ENCODE data around the gene BMP7. TPM values are rescaled to one million over a fixed set of nuclear protein-coding genes. Genes with fewer than 3 reads are reported as not detected.
A peak's percentile ranks its signal among the peaks of the same experiment; 100 is the strongest.

BMP7 gene
- total RNA-seq, 4 donors from 2014 or later: 34.0 to 113 (median 80.2) TPM

GRCh38 chr20:57238089-57238488 is 28.4 kb downstream of the BMP7 start:
- no peaks in the 10 kb centered on the region for H3K27me3 ChIP-seq
- H3K4me1 ChIP-seq: peaks cover 66 to 68% of the 10 kb centered on the region in 2 donors
- no peak for DNase-seq
- no peak overlapping the region for H3K27ac ChIP-seq
- WGBS, 2 donors: 95 to 96% methylated on average over 4 of the region's 4 CpGs
- no peak overlapping the region for H3K4me3 ChIP-seq (replicated peaks in 1 of 3)
- no peaks in the 10 kb centered on the region for H3K36me3 ChIP-seq
- no peaks in the 10 kb centered on the region for H3K9me3 ChIP-seq
- intact Hi-C loops (cut with DNase I): no loop called here
- no peak for TF ChIP-seq CTCF (IDR thresholded peaks at IDR 0.05)
- TF ChIP-seq POLR2A (IDR thresholded peaks at IDR 0.05): no peak

GRCh38 chr20:57237585-57237953 is 28.9 kb downstream of the BMP7 start:
- intact Hi-C loops (cut with DNase I): no loop called here
- no peak overlapping the region for H3K4me3 ChIP-seq (replicated peaks in 1 of 3)
- peaks cover 61 to 63% of the 10 kb centered on the region in 2 donors for H3K4me1 ChIP-seq
- WGBS, 2 donors: 68 to 81% methylated on average over 3 of the region's 3 CpGs
- DNase-seq: no peak
- no peaks in the 10 kb centered on the region for H3K36me3 ChIP-seq
- no peaks in the 10 kb centered on the region for H3K9me3 ChIP-seq
- H3K27me3 ChIP-seq: no peaks in the 10 kb centered on the region
- peak overlapping the region in 1 of 3 donors; percentile 55 for H3K27ac ChIP-seq
- TF ChIP-seq CTCF (IDR thresholded peaks at IDR 0.05) (no peak), POLR2A (IDR thresholded peaks at IDR 0.05) (no peak)

GRCh38 chr20:57236813-57237584 is 29.4 kb downstream of the BMP7 start:
- no peak for DNase-seq
- no peak for TF ChIP-seq CTCF (IDR thresholded peaks at IDR 0.05)
- no peak for TF ChIP-seq POLR2A (IDR thresholded peaks at IDR 0.05)
- Histone ChIP-seq H3K36me3 (no peaks in the 10 kb centered on the region), H3K27ac (peak overlapping the region in 2 of 3 donors; percentile 5 to 55), H3K27me3 (no peaks in the 10 kb centered on the region), H3K4me3 (replicated peaks in 1 of 3) (no peak overlapping the region), H3K4me1 (peaks cover 55 to 61% of the 10 kb centered on the region in 2 donors), H3K9me3 (no peaks in the 10 kb centered on the region)
- intact Hi-C loops (cut with DNase I): no loop called here
- 57 to 64% methylated on average over 14 to 15 of the region's 15 CpGs for WGBS, 2 donors

GRCh38 chr20:57234556-57235251 is 31.7 kb downstream of the BMP7 start:
- H3K27ac ChIP-seq: peak overlapping the region in 1 of 3 donors; percentile 1
- no peaks in the 10 kb centered on the region for H3K27me3 ChIP-seq
- 64 to 67% methylated on average over 11 of the region's 11 CpGs for WGBS, 2 donors
- no peaks in the 10 kb centered on the region for H3K36me3 ChIP-seq
- no peak overlapping the region for H3K4me3 ChIP-seq (replicated peaks in 1 of 3)
- no peaks in the 10 kb centered on the region for H3K9me3 ChIP-seq
- TF ChIP-seq POLR2A (IDR thresholded peaks at IDR 0.05): no peak
- TF ChIP-seq CTCF (IDR thresholded peaks at IDR 0.05): no peak
- DNase-seq: no peak
- H3K4me1 ChIP-seq: peaks cover 44 to 52% of the 10 kb centered on the region in 2 donors
- intact Hi-C loops (cut with DNase I): no loop called here

GRCh38 chr20:57231951-57232428 is 34.5 kb downstream of the BMP7 start:
- H3K9me3 ChIP-seq: no peaks in the 10 kb centered on the region
- DNase-seq: no peak
- no peaks in the 10 kb centered on the region for H3K27me3 ChIP-seq
- H3K4me1 ChIP-seq: peaks cover 45 to 50% of the 10 kb centered on the region in 2 donors
- no peaks in the 10 kb centered on the region for H3K36me3 ChIP-seq
- WGBS, 2 donors: 79 to 94% methylated on average over 2 of the region's 2 CpGs
- intact Hi-C loops (cut with DNase I): no loop called here
- H3K27ac ChIP-seq: no peak overlapping the region
- H3K4me3 ChIP-seq (replicated peaks in 1 of 3): no peak overlapping the region
- no peak for TF ChIP-seq CTCF (IDR thresholded peaks at IDR 0.05)
- TF ChIP-seq POLR2A (IDR thresholded peaks at IDR 0.05): no peak

Measured in thyroid gland (tissue), 4 donors.